HG03103 (cell line): ENCODE data around the gene AIRE.
"Not testable (repeated sequence)": the region's sequence is repeated elsewhere in the genome, so short reads cannot be mapped to it uniquely, and the experiment has no call there.

ENCODE experiments used
- ATAC-seq: cut with Tn5 transposase; IDR thresholded peaks from one replicate; pipeline ENCODE4 v1.9.1; 2021; ENCODE audit warnings: low read depth; ENCODE audit not compliant: unreplicated experiment

AIRE gene

GRCh38 chr21:44265734-44266270, 19.9 kb upstream of the AIRE start:
- ATAC-seq: no peak

- no peak for ATAC-seq
Observed at GRCh38 chr21:44267655-44268142, 18.0 kb upstream of the AIRE start.

GRCh38 chr21:44269090-44269489, 16.6 kb upstream of the AIRE start:
- no peak for ATAC-seq

GRCh38 chr21:44271558-44272283, 14.0 kb upstream of the AIRE start:
- no peak for ATAC-seq

GRCh38 chr21:44272284-44272858, 13.3 kb upstream of the AIRE start:
- ATAC-seq: no peak

- no peak for ATAC-seq
Observed at GRCh38 chr21:44273046-44273445, 12.6 kb upstream of the AIRE start.

- ATAC-seq: no peak
Observed at GRCh38 chr21:44275041-44275440, 10.6 kb upstream of the AIRE start.

GRCh38 chr21:44279354-44280260, 6.1 kb upstream of the AIRE start:
- ATAC-seq: no peak

GRCh38 chr21:44281801-44282200, 3.9 kb upstream of the AIRE start:
- ATAC-seq: no peak

- no peak for ATAC-seq
Observed at GRCh38 chr21:44282370-44282769, 3.3 kb upstream of the AIRE start.

GRCh38 chr21:44283211-44283785, 2.4 kb upstream of the AIRE start:
- ATAC-seq: not testable (repeated sequence)

- no peak for ATAC-seq
Observed at GRCh38 chr21:44283948-44284347, 1.7 kb upstream of the AIRE start.

GRCh38 chr21:44286086-44286715, 525 bp downstream of the AIRE start:
- no peak for ATAC-seq

- ATAC-seq: no peak
Observed at GRCh38 chr21:44286716-44287632, 1.3 kb downstream of the AIRE start.

- no peak for ATAC-seq
Observed at GRCh38 chr21:44288251-44289110, 2.8 kb downstream of the AIRE start.

GRCh38 chr21:44289381-44290010, 3.8 kb downstream of the AIRE start:
- no peak for ATAC-seq

- ATAC-seq: no peak
Observed at GRCh38 chr21:44290327-44291077, 4.8 kb downstream of the AIRE start.
